Cardiac muscle cell (in vitro differentiated cells and primary cell): ENCODE results near the gene BLOC1S2. TPM values are rescaled to one million over a fixed set of nuclear protein-coding genes. Genes with fewer than 3 reads are reported as not detected.
"Not testable (repeated sequence)": the region's sequence is repeated elsewhere in the genome, so short reads cannot be mapped to it uniquely, and the experiment has no call there.

Experiments used
- DNase-seq, 2 donors: peaks; one replicate each; pipeline versions ENCODE4 v3.0.0 to v3.0.0-alpha.2; 2010 to 2017; ENCODE audit warnings: low read depth in 1 of 2, low spot score in 1 of 2
- H3K27ac ChIP-seq: fragments of 200-600 bp; sonication (generic); 2 replicates; pipeline ENCODE4 v1.5.1; 2016
- H3K27me3 ChIP-seq: fragments of 200-600 bp; sonication (generic); 2 replicates; pipeline ENCODE4 v1.6.0; 2016; ENCODE audit warnings: control low read depth
- H3K36me3 ChIP-seq: fragments of 200-600 bp; sonication (generic); 2 replicates; pipeline ENCODE4 v1.5.1; 2016; ENCODE audit warnings: control low read depth
- H3K4me1 ChIP-seq: fragments of 200-600 bp; sonication (generic); 2 replicates; pipeline ENCODE4 v1.8.1; 2017; ENCODE audit warnings: low read depth, mild to moderate bottlenecking, mixed run types
- H3K4me3 ChIP-seq: fragments of 200-600 bp; sonication (generic); 2 replicates; pipeline ENCODE4 v1.5.1; 2016; ENCODE audit warnings: mild to moderate bottlenecking
- H3K9me3 ChIP-seq: fragments of 200-600 bp; sonication (generic); 2 replicates; pipeline ENCODE4 v1.5.1; 2017; ENCODE audit warnings: low read depth, mild to moderate bottlenecking, control low read depth
- polyA plus RNA-seq: library from polyadenylated mRNA; unstranded; fragments of >200 nt; fragmentation: Nextera tagmentation; extraction: Ambion mirVana; gene quantifications from 2 replicates; pipeline ENCODE4 v1.2.1, GENCODE V29; 2016
- total RNA-seq: library from RNA; depleted of rRNA; stranded (reverse); fragments of >200 nt; gene quantifications from 2 replicates; pipeline ENCODE4 v1.2.3, GENCODE V29; 2016
- TF ChIP-seq, protein P1 (sequence below): IDR thresholded peaks from 2 replicates; pipeline ENCODE4 v1.5.1; 2012; ENCODE audit warnings: low read depth, mild to moderate bottlenecking, low read length

The BLOC1S2 gene
- total and polyA plus RNA-seq, 2 experiments from 2014 or later: 14.7 to 52.0 TPM

DNA sequence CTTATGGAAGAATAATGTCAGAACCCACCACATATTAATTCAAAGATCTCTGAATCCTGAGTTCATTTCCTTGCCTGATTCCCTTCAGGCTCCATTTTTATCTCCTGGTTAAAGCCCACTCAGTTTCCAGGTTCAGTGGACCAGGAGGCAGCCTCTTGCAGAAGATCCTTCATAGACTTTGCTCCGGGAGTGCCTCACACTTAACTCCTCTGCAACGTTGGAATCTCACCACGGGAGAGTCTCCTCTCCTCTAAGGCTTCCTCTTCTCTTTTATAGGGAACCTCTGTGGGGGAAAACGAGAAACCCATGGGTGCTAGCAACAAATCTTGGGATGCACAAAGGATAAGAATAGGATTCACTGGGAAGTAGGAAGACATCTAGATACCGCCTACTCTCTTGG lies 1.7 kb upstream of the BLOC1S2 start:
- TF ChIP-seq, protein P1, sequence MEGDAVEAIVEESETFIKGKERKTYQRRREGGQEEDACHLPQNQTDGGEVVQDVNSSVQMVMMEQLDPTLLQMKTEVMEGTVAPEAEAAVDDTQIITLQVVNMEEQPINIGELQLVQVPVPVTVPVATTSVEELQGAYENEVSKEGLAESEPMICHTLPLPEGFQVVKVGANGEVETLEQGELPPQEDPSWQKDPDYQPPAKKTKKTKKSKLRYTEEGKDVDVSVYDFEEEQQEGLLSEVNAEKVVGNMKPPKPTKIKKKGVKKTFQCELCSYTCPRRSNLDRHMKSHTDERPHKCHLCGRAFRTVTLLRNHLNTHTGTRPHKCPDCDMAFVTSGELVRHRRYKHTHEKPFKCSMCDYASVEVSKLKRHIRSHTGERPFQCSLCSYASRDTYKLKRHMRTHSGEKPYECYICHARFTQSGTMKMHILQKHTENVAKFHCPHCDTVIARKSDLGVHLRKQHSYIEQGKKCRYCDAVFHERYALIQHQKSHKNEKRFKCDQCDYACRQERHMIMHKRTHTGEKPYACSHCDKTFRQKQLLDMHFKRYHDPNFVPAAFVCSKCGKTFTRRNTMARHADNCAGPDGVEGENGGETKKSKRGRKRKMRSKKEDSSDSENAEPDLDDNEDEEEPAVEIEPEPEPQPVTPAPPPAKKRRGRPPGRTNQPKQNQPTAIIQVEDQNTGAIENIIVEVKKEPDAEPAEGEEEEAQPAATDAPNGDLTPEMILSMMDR: no peak
- H3K27ac ChIP-seq: no peak overlapping the region
- peaks cover 14% of the 10 kb centered on the region for H3K27me3 ChIP-seq
- H3K4me1 ChIP-seq: no peaks in the 10 kb centered on the region
- no peak for DNase-seq
- no peaks in the 10 kb centered on the region for H3K36me3 ChIP-seq
- H3K9me3 ChIP-seq: no peaks in the 10 kb centered on the region
- no peak overlapping the region for H3K4me3 ChIP-seq

DNA sequence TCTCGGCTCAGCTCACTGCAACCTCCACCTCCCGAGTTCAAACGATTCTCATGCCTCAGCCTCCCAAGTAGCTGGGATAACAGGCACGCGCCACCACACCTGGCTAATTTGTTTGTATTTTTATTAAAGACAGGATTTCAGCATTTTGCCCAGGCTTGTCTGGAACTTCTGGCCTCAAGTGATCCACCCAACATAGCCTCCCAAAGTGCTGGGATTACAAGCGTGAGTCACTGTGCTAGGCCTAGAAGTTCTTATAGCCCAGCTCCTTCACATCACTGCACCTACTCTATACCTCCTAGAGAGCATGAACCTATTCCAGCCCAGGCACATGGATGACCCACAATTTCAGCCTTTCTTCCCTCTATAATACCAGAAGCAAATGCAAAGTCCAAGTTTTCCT lies 1.3 kb upstream of the BLOC1S2 start:
- H3K27ac ChIP-seq: no peak overlapping the region
- TF ChIP-seq, protein P1: no peak
- H3K36me3 ChIP-seq: no peaks in the 10 kb centered on the region
- peaks cover 10% of the 10 kb centered on the region for H3K27me3 ChIP-seq
- H3K4me3 ChIP-seq: no peak overlapping the region
- no peaks in the 10 kb centered on the region for H3K4me1 ChIP-seq
- DNase-seq: no peak
- no peaks in the 10 kb centered on the region for H3K9me3 ChIP-seq

DNA sequence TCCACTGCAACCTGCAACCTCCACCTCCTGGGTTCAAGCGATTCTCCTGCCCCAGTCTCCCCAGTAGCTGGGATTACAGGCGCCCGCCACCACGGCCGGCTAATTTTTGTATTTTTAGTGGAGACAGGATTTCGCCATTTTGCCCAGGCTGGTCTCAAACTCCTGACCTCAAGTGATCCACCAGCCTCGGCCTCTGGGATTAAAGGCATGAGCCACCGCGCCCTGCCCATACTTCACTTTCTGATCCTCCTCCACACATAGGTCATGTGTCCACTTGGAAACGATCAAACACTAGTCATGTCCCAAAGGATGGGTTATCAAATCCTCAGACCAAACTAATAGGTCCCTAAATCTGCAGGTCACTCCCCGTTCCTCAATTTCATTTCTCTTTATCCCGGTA lies 1.2 kb downstream of the BLOC1S2 start:
- not testable (repeated sequence) for H3K27me3 ChIP-seq, H3K9me3 ChIP-seq, H3K36me3 ChIP-seq, H3K4me1 ChIP-seq, DNase-seq
- Histone ChIP-seq H3K27ac (peak overlapping the region; percentile 2), H3K4me3 (peak overlapping the region; percentile 67)

DNA sequence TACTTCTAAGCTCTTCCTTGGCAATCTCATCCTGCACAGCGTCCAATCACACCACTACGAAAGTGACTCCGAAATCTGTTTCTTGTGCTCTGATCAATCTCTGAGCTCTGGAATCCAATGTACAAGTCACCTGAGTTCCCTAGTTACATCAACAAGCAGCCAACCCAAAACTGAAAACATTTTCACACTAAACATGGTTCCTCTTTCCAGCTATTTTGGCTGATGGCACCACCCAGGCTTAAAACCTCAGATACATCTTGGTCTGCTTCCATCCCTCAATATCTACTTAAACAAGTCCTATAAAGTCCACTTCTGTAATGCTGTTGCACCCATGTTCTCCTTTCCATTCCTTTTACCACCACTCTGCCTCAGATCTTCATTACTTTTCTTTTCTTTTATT lies 3.6 kb downstream of the BLOC1S2 start:
- Histone ChIP-seq H3K27ac (no peak overlapping the region), H3K36me3 (peaks cover 18% of the 10 kb centered on the region), H3K27me3 (no peaks in the 10 kb centered on the region), H3K4me1 (no peaks in the 10 kb centered on the region), H3K4me3 (no peak overlapping the region), H3K9me3 (no peaks in the 10 kb centered on the region)
- no peak for DNase-seq
- TF ChIP-seq, protein P1: no peak

DNA sequence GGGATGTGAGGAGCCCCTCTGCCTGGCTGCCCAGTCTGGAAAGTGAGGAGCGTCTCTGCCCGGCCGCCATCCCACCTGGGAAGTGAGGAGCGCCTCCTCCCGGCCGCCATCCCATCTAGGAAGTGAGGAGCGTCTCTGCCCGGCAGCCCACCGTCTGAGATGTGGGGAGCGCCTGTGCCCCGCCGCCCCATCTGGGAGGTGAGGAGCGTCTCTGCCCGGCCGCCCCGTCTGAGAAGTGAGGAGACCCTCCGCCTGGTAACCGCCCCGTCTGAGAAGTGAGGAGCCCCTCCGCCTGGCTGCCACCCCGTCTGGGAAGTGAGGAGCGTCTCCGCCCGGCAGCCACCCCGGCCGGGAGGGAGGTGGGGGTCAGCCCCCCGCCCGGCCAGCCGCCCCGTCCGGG lies 9.5 kb downstream of the BLOC1S2 start:
- H3K27ac ChIP-seq, H3K4me3 ChIP-seq, DNase-seq, H3K4me1 ChIP-seq, H3K27me3 ChIP-seq, H3K9me3 ChIP-seq: not testable (repeated sequence)
- H3K36me3 ChIP-seq: peaks cover 30% of the 10 kb centered on the region

DNA sequence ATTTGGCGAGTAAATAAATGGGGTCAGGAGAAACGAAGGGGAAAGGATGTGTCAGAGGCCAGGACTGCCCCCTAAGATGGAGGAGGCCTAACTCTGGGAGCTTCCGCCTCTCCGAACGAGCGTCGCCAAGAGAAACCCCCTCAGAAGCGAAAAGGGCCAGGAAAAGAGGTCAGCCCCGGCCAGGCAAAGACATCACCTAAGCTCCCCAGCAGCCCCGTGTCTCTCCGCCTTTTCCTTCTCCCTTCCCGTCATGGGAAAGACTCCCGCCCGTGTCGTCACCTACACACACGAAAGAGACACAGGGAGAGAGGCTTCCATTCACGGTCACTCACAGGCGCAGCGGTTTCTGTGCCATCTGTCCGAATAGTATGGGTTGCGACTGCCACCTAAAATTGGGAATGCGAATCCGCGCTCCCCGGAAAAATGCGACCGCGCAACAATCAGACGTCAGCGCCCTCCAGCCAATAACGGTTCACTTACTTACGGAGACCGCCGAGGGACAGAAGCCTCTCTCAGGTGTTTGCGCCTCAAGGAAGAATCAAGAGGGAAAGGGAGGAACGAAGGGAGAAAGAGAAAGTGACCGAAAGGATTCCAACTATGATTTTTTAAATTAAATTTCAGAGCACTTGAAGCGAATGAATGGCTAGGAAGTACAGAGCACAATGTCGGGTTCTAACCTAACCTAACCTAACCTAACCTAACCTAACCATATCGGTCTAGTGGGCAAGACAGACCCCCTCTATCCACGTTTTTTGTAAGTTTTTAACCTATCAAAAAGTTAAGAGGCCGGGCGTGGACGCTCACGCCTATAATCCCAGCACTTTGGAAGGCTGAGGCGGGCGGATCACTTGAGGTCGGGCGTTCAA lies 19.0 kb downstream of the BLOC1S2 start, which contains the start of gene CWF19L1:
Gene CWF19L1, minus strand, starts transcription at position 400 of the 866 bp plus-strand sequence. Its CDS starts 45 bp downstream, at position 355.
- H3K4me1 ChIP-seq: no peaks in the 10 kb centered on the region
- no peaks in the 10 kb centered on the region for H3K27me3 ChIP-seq
- TF ChIP-seq, protein P1: no peak
- peak; percentile 85 to 93 for DNase-seq
- peak within 1 kb of the TSS; percentile 88 for H3K27ac ChIP-seq
- peak within 1 kb of the TSS; percentile 54 for H3K4me3 ChIP-seq
- H3K36me3 ChIP-seq: no peaks in the 10 kb centered on the region
- no peaks in the 10 kb centered on the region for H3K9me3 ChIP-seq
